GM18505 (cell line): ENCODE data around the gene OTP.

Experiments
- ATAC-seq: cut with Tn5 transposase; IDR thresholded peaks from one replicate; pipeline ENCODE4 v1.9.1; 2021; ENCODE audit not compliant: unreplicated experiment
- POLR2A ChIP-seq: IDR thresholded peaks from 4 replicates; pipeline ENCODE4 v1.6.1; 2011; ENCODE audit warnings: borderline replicate concordance; ENCODE audit not compliant: insufficient read depth, insufficient read length; ENCODE audit errors: extremely low read depth

The OTP gene

GRCh38 chr5:77635917-77636640 is 2.4 kb downstream of the OTP start:
- ATAC-seq = no peak
- TF ChIP-seq POLR2A = no peak

- ATAC-seq = no peak
Measured at GRCh38 chr5:77635067-77635916, 3.2 kb downstream of the OTP start.

GRCh38 chr5:77633709-77634108 is 4.8 kb downstream of the OTP start:
- ATAC-seq = no peak
- TF ChIP-seq POLR2A = no peak

More at GRCh38 chr5:77635067-77635916, 3.2 kb downstream of the OTP start:
- no peak for TF ChIP-seq POLR2A

- no peak for ATAC-seq
- TF ChIP-seq POLR2A = no peak
Measured at GRCh38 chr5:77633207-77633675, 5.3 kb downstream of the OTP start.

- TF ChIP-seq POLR2A = no peak
- no peak for ATAC-seq
Measured at GRCh38 chr5:77632526-77633206, 5.8 kb downstream of the OTP start.

GRCh38 chr5:77630114-77630680 is 8.3 kb downstream of the OTP start:
- TF ChIP-seq POLR2A = peak; percentile 63
- ATAC-seq = peak; percentile 83

- TF ChIP-seq POLR2A = no peak
- no peak for ATAC-seq
Measured at GRCh38 chr5:77629509-77630113, 8.9 kb downstream of the OTP start.

GRCh38 chr5:77628840-77629508 is 9.5 kb downstream of the OTP start:
- TF ChIP-seq POLR2A = no peak
- no peak for ATAC-seq

GRCh38 chr5:77627869-77628674 is 10.4 kb downstream of the OTP start:
- ATAC-seq = no peak
- TF ChIP-seq POLR2A = no peak

- no peak for TF ChIP-seq POLR2A
- ATAC-seq = no peak
Measured at GRCh38 chr5:77623203-77623740, 15.2 kb downstream of the OTP start.

- TF ChIP-seq POLR2A = no peak
- no peak for ATAC-seq
Measured at GRCh38 chr5:77621440-77621839, 17.1 kb downstream of the OTP start.
